ENCODE measurements around the gene DDX53. TPM values are rescaled to one million over a fixed set of nuclear protein-coding genes. Genes with fewer than 3 reads are reported as not detected.

Gene DDX53
- total and polyA plus RNA-seq, 2 donors (not counting 1 experiment from before 2014, with no cell fraction given): not detected

DNA sequence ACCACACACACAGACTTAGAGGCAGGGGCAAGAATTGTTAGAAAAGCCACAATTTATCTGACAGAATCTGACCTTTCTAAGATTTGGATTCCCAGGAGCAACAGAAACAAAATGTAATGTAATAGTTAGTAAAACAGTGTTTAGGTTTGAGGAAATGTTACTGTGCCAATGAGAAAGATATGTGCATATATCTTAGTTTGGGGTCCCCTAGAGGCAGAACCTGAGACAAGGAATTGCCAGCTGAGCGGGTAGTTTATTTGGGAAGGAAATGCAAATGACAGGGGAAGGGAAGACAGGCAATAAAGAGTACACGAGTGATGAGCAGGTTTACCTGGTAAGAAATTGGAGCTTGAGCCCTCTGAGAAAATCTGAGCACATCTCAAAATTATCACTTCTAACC is 31.3 kb upstream of the DDX53 start:
- Histone ChIP-seq H3K79me2 (ENCODE audit: control insufficient read depth, insufficient read depth, low read length) (no peaks in the 10 kb centered on the region), H3K9me3 (ENCODE audit: control extremely low read depth in 1 of 3, control insufficient read depth in 2 of 3, insufficient read depth in 1 of 3, low read length in 2 of 3) (no peaks in the 10 kb centered on the region), H2AFZ (ENCODE audit: insufficient read depth, low read depth, low read length, poor library complexity, severe bottlenecking) (no peak overlapping the region), H3K36me3 (replicated peaks in 1 of 2; ENCODE audit: control extremely low read depth in 1 of 2, control insufficient read depth in 1 of 2, extremely low read depth in 1 of 2, insufficient read depth in 2 of 2, low read length in 1 of 2) (no peaks in the 10 kb centered on the region), H3K4me3 (ENCODE audit: control extremely low read depth in 1 of 5, extremely low read depth in 1 of 5, insufficient read depth in 1 of 5, low read depth in 2 of 5, low read length in 4 of 5) (no peak overlapping the region), H3K4me2 (replicated peaks; ENCODE audit: low read depth, low read length, poor library complexity, severe bottlenecking) (no peak overlapping the region), H3K9ac (ENCODE audit: low read length) (no peak overlapping the region), H4K20me1 (ENCODE audit: control insufficient read depth, insufficient read depth, low read length, poor library complexity, severe bottlenecking) (no peaks in the 10 kb centered on the region), H3K27ac (ENCODE audit: low read length in 2 of 2) (no peak overlapping the region), H3K27me3 (replicated peaks in 1 of 4; ENCODE audit: control extremely low read depth in 1 of 4, control insufficient read depth in 3 of 4, insufficient read depth in 4 of 4, low read length in 3 of 4) (no peaks in the 10 kb centered on the region), H3K4me1 (ENCODE audit: control insufficient read depth in 2 of 2, insufficient read depth in 2 of 2, low read length in 2 of 2) (no peaks in the 10 kb centered on the region)
- intact Hi-C loops (cut with micrococcal nuclease): no loop called here
- ATAC-seq (ENCODE audit: low read depth) (no peak), DNase-seq (no peak)
- no peaks in the 10 kb centered on the region for H3K27me3 Mint-ChIP-seq
- H3K4me3 Mint-ChIP-seq: no peak overlapping the region
- TF ChIP-seq EZH2 (IDR thresholded peaks at IDR 0.05; ENCODE audit: borderline replicate concordance, insufficient read depth, low read depth, low read length, poor library complexity, severe bottlenecking): no peak
- TF ChIP-seq, protein P1, sequence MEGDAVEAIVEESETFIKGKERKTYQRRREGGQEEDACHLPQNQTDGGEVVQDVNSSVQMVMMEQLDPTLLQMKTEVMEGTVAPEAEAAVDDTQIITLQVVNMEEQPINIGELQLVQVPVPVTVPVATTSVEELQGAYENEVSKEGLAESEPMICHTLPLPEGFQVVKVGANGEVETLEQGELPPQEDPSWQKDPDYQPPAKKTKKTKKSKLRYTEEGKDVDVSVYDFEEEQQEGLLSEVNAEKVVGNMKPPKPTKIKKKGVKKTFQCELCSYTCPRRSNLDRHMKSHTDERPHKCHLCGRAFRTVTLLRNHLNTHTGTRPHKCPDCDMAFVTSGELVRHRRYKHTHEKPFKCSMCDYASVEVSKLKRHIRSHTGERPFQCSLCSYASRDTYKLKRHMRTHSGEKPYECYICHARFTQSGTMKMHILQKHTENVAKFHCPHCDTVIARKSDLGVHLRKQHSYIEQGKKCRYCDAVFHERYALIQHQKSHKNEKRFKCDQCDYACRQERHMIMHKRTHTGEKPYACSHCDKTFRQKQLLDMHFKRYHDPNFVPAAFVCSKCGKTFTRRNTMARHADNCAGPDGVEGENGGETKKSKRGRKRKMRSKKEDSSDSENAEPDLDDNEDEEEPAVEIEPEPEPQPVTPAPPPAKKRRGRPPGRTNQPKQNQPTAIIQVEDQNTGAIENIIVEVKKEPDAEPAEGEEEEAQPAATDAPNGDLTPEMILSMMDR (IDR thresholded peaks at IDR 0.05): no peak
- ChIA-PET POLR2A (no interaction called here), CTCF (no interaction called here)
- WGBS (ENCODE audit: insufficient coverage): no CpG with 5 or more reads among the region's 2 CpGs
- no peaks in the 10 kb centered on the region for H3K9me3 Mint-ChIP-seq (ENCODE audit: insufficient read depth)
- no peaks in the 10 kb centered on the region for H3K4me1 Mint-ChIP-seq
- no peak overlapping the region for H3K27ac Mint-ChIP-seq

DNA sequence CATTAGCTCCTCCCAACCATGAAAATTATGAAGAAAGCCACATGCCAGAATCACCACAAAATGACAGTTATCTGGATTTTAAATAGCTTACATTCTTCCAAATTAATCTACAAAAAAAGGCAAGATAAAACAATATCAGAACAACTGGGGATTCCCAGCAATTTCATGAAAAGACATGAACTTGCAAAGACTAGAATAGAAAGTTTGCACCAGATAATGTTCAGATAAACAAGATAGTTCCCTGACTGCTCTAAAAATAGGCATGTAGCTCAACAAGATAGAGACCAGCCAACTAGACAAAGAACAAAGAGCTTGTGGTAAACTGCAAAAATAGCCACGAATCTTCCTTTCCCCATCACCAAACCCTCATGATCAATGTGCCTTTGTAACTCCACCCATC is 30.3 kb upstream of the DDX53 start:
- Histone ChIP-seq H2AFZ (ENCODE audit: insufficient read depth, low read depth, low read length, poor library complexity, severe bottlenecking) (no peak overlapping the region), H3K4me2 (replicated peaks; ENCODE audit: low read depth, low read length, poor library complexity, severe bottlenecking) (no peak overlapping the region), H3K9ac (ENCODE audit: low read length) (no peak overlapping the region), H3K27ac (ENCODE audit: low read length in 2 of 2) (no peak overlapping the region), H3K36me3 (replicated peaks in 1 of 2; ENCODE audit: control extremely low read depth in 1 of 2, control insufficient read depth in 1 of 2, extremely low read depth in 1 of 2, insufficient read depth in 2 of 2, low read length in 1 of 2) (no peaks in the 10 kb centered on the region), H3K4me1 (ENCODE audit: control insufficient read depth in 2 of 2, insufficient read depth in 2 of 2, low read length in 2 of 2) (no peaks in the 10 kb centered on the region), H4K20me1 (ENCODE audit: control insufficient read depth, insufficient read depth, low read length, poor library complexity, severe bottlenecking) (no peaks in the 10 kb centered on the region), H3K4me3 (ENCODE audit: control extremely low read depth in 1 of 5, extremely low read depth in 1 of 5, insufficient read depth in 1 of 5, low read depth in 2 of 5, low read length in 4 of 5) (no peak overlapping the region), H3K27me3 (replicated peaks in 1 of 4; ENCODE audit: control extremely low read depth in 1 of 4, control insufficient read depth in 3 of 4, insufficient read depth in 4 of 4, low read length in 3 of 4) (no peaks in the 10 kb centered on the region), H3K9me3 (ENCODE audit: control extremely low read depth in 1 of 3, control insufficient read depth in 2 of 3, insufficient read depth in 1 of 3, low read length in 2 of 3) (no peaks in the 10 kb centered on the region), H3K79me2 (ENCODE audit: control insufficient read depth, insufficient read depth, low read length) (no peaks in the 10 kb centered on the region)
- no peak for DNase-seq
- ChIA-PET CTCF (no interaction called here), POLR2A (no interaction called here)
- Mint-ChIP-seq H3K9me3 (ENCODE audit: insufficient read depth) (no peaks in the 10 kb centered on the region), H3K27me3 (no peaks in the 10 kb centered on the region), H3K4me1 (no peaks in the 10 kb centered on the region), H3K27ac (no peak overlapping the region), H3K4me3 (no peak overlapping the region)
- no CpG with 5 or more reads among the region's 1 CpG for WGBS (ENCODE audit: insufficient coverage)
- no peak for TF ChIP-seq EZH2 (IDR thresholded peaks at IDR 0.05; ENCODE audit: borderline replicate concordance, insufficient read depth, low read depth, low read length, poor library complexity, severe bottlenecking)
- TF ChIP-seq, protein P1 (IDR thresholded peaks at IDR 0.05): no peak
- intact Hi-C loops (cut with micrococcal nuclease): no loop called here
- no peak for ATAC-seq (ENCODE audit: low read depth)

Data from B cell (primary cell).